Measurements from ENCODE around the gene JSRP1.
"Not testable (repeated sequence)": the region's sequence is repeated elsewhere in the genome, so short reads cannot be mapped to it uniquely, and the experiment has no call there.

The JSRP1 gene

GRCh38 chr19:2282062-2282861, 26.0 kb upstream of the JSRP1 start, which contains the start of gene PEAK3:
PEAK3 (minus strand) TSS chr19:2282175; CDS start chr19:2280931, 1,244 bp downstream.
- DNase-seq, result no peak

- DNase-seq, result not testable (repeated sequence)
These were observed 25.2 kb upstream of the JSRP1 start for GRCh38 chr19:2281265-2282061.

GRCh38 chr19:2280633-2281264, 24.5 kb upstream of the JSRP1 start:
- no peak for DNase-seq

GRCh38 chr19:2278459-2279158, 22.4 kb upstream of the JSRP1 start:
- no peak for DNase-seq

- DNase-seq, result no peak
These were observed 20.9 kb upstream of the JSRP1 start for GRCh38 chr19:2277138-2277537.

GRCh38 chr19:2276429-2276986, 20.3 kb upstream of the JSRP1 start:
- no peak for DNase-seq

GRCh38 chr19:2275588-2276428, 19.6 kb upstream of the JSRP1 start:
- DNase-seq, result no peak

GRCh38 chr19:2274931-2275535, 18.8 kb upstream of the JSRP1 start:
- DNase-seq, result peak; percentile 19

- no peak for DNase-seq
These were observed 18.0 kb upstream of the JSRP1 start for GRCh38 chr19:2274185-2274711.

- DNase-seq, result no peak
These were observed 17.4 kb upstream of the JSRP1 start for GRCh38 chr19:2273356-2274184.

- no peak for DNase-seq
These were observed 15.3 kb upstream of the JSRP1 start for GRCh38 chr19:2271234-2272103.

GRCh38 chr19:2270423-2271233, 14.4 kb upstream of the JSRP1 start:
- DNase-seq, result peak; percentile 12

GRCh38 chr19:2270157-2270422, 13.9 kb upstream of the JSRP1 start:
- DNase-seq, result no peak

GRCh38 chr19:2269244-2270156, 13.3 kb upstream of the JSRP1 start:
- DNase-seq, result peak; percentile 92

- DNase-seq, result no peak
These were observed 12.6 kb upstream of the JSRP1 start for GRCh38 chr19:2268861-2269243.

- DNase-seq, result no peak
These were observed 12.2 kb upstream of the JSRP1 start for GRCh38 chr19:2268480-2268830.

Measured in NCI-H446 treated with DMSO at 0.1 percent for 48 hours (cell line).